T-helper 2 cell treated with Interferon-gamma antibody and Interleukin-4, amounts not matched to agents 5 μg/mL and 100 μg/mL, for 36 hours (primary cell): ENCODE measurements around the gene SAP30.

Experiments
- DNase-seq: peaks from one replicate; pipeline ENCODE4 v3.0.0; 2021; ENCODE audit warnings: low spot score
- H3K27ac Mint-ChIP-seq: one replicate; pipeline ENCODE4 v1.8.0; 2021; ENCODE audit warnings: mild to moderate bottlenecking, mixed read lengths
- H3K27me3 Mint-ChIP-seq: one replicate; pipeline ENCODE4 v1.8.0; 2021; ENCODE audit warnings: low read depth, mixed read lengths
- H3K36me3 Mint-ChIP-seq: one replicate; pipeline ENCODE4 v1.8.0; 2021; ENCODE audit warnings: low read depth, mixed read lengths
- H3K4me1 Mint-ChIP-seq: one replicate; pipeline ENCODE4 v1.8.0; 2021; ENCODE audit warnings: low read depth, mixed read lengths
- H3K4me3 Mint-ChIP-seq: one replicate; pipeline ENCODE4 v1.8.0; 2022; ENCODE audit warnings: mild to moderate bottlenecking, moderate library complexity, mixed read lengths
- H3K9me3 Mint-ChIP-seq: one replicate; pipeline ENCODE4 v1.8.0; 2021; ENCODE audit warnings: mixed read lengths

SAP30 gene

DNA sequence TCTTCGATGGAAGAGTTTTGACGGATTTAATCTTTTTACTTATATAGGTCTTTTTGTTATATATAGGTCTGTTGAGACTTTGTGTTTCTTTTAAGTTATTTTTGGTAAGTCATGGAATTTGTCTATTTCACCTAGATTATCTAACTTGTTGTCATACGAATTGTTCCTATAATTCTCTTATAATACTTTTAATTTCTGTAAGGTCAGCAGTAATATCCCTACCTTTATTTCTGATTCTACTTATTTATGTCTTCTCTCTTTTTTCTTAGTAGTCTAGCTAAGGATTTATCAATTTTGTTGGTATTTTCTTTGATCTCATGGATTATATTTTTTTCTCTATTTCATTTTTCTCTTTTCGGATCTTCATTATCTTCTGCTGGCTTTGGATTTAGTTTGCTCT, 11.6 kb downstream of the SAP30 start:
- Mint-ChIP-seq H3K4me3 (no peak overlapping the region), H3K9me3 (no peaks in the 10 kb centered on the region), H3K27me3 (peaks cover 11% of the 10 kb centered on the region), H3K27ac (no peak overlapping the region), H3K36me3 (peaks cover 16% of the 10 kb centered on the region), H3K4me1 (peaks cover 15% of the 10 kb centered on the region)
- DNase-seq: no peak

DNA sequence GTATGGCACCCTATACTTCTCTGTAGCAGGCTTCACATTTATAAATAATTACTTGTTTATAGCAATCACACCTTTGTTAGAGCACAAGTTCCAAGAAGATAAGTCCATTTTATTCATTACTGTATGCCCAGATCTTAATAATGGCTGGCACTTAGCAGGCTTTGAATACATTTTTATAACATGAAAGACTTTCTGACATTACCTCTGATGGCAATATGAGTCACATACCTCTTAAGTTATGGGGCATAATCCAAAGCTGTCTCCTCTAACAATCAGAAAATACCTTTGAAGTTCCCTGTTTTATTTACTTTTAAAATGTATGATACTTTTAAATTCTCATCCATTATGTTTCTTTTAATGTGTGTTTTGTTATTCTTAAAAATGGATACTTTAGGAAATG, 16.0 kb downstream of the SAP30 start:
- H3K27me3 Mint-ChIP-seq: peaks cover 8% of the 10 kb centered on the region
- peaks cover 2% of the 10 kb centered on the region for H3K36me3 Mint-ChIP-seq
- no peaks in the 10 kb centered on the region for H3K9me3 Mint-ChIP-seq
- no peak overlapping the region for H3K4me3 Mint-ChIP-seq
- H3K4me1 Mint-ChIP-seq: peaks cover 12% of the 10 kb centered on the region
- no peak overlapping the region for H3K27ac Mint-ChIP-seq
- DNase-seq: no peak

DNA sequence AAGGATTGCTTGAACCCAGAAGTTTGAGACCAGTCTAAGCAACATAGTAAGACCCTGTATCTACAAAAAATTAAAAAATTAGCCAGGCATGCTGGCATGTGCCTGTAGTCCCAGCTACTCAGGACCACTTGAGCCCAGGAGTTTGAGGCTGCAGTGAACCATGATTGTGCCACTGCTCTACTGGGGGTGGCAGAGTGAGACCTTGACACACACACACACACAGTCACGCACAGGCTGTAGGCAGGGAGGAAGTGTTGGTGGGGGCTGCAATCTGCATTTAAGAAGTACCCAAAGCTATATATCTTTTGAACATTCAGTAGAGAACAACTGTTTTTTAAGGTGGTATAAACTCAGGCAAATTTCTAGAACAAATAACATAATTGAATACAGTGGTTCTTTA, 20.9 kb downstream of the SAP30 start:
- Mint-ChIP-seq H3K9me3 (no peaks in the 10 kb centered on the region), H3K27ac (no peak overlapping the region), H3K4me1 (peaks cover 5% of the 10 kb centered on the region), H3K36me3 (peaks cover 11% of the 10 kb centered on the region), H3K4me3 (no peak overlapping the region), H3K27me3 (no peaks in the 10 kb centered on the region)
- DNase-seq: no peak

DNA sequence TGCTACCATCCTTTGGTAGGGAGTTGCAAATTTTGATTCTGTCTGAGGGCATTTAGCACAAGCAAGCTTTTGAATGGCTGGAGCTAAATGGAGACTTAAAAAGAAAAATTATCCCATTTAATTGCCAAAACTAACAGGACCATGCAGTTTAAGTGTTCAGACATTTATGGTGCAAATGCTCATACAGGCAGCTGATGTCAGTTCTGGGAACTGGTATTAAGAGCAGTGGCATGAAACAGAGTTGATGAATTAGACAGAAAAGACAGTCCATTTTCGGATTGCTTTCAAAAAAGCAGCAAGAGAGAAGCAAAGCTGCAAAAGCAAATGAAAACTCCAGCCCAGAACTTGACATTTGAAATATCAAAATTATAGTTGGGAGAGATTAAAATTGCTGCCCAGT, 26.9 kb downstream of the SAP30 start:
- H3K36me3 Mint-ChIP-seq: peaks cover 11% of the 10 kb centered on the region
- no peaks in the 10 kb centered on the region for H3K27me3 Mint-ChIP-seq
- H3K4me3 Mint-ChIP-seq: no peak overlapping the region
- H3K4me1 Mint-ChIP-seq: peaks cover 1% of the 10 kb centered on the region
- DNase-seq: no peak
- no peaks in the 10 kb centered on the region for H3K9me3 Mint-ChIP-seq
- no peak overlapping the region for H3K27ac Mint-ChIP-seq

DNA sequence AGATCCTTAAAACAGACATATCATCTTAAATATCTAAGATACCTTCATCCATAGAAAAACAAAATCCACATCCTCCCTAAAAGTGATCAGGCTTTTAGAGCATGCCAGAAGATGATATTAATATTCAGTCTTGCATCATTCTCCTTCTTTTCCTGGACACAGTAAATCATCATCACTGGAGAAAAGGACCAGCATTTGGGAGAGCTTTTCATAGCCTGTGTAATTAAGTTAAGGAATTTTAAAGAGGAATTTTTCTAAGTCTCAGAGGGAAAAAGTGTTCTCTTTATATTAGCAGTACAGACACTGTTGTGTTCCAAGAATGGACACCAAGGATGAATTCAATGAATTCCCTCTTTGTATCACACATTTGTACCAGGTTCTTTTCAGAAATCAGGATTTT, 27.5 kb downstream of the SAP30 start:
- Mint-ChIP-seq H3K4me3 (no peak overlapping the region), H3K9me3 (no peaks in the 10 kb centered on the region), H3K4me1 (peaks cover 1% of the 10 kb centered on the region), H3K27ac (no peak overlapping the region), H3K27me3 (no peaks in the 10 kb centered on the region), H3K36me3 (peaks cover 11% of the 10 kb centered on the region)
- no peak for DNase-seq

DNA sequence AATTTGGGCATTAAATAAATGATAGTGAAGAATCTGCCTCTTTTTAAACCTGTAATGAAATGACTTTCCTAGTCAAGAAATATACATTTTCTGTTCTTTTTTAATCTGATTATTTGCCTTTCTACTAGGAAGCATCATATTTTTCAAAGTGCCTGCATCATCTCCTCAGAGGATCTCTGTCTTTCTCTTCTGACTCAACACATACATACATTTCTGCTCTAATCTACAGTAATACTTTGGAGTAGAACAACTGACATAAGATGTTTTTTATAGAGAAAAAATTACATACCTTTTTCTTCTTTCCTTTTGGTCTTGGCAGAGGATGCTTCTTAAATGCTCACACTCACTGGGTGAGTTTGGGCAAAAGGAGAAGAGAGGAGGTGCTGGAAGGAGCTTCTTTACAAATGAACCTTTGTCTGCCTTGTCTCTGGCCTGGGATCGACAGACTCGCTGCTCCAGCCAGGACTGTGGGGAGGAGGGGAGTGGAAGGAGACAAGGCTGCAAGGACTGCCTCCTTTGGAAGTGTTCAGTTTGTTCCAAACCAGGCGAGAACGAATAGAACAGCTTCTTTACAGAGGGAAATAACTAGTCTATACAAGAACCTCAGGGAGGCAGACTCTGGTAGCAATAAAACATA, 28.1 kb downstream of the SAP30 start, which contains the start of gene SCRG1:
Gene SCRG1 (minus strand): TSS at position 338 of the 637 bp plus-strand sequence. CDS start 7,702 bp downstream, outside the sequence.
- H3K9me3 Mint-ChIP-seq: no peaks in the 10 kb centered on the region
- no peaks in the 10 kb centered on the region for H3K27me3 Mint-ChIP-seq
- no peak within 1 kb of the TSS for H3K27ac Mint-ChIP-seq
- no peak within 1 kb of the TSS for H3K4me3 Mint-ChIP-seq
- peaks cover 9% of the 10 kb centered on the region for H3K36me3 Mint-ChIP-seq
- H3K4me1 Mint-ChIP-seq: peaks cover 1% of the 10 kb centered on the region
- DNase-seq: no peak

DNA sequence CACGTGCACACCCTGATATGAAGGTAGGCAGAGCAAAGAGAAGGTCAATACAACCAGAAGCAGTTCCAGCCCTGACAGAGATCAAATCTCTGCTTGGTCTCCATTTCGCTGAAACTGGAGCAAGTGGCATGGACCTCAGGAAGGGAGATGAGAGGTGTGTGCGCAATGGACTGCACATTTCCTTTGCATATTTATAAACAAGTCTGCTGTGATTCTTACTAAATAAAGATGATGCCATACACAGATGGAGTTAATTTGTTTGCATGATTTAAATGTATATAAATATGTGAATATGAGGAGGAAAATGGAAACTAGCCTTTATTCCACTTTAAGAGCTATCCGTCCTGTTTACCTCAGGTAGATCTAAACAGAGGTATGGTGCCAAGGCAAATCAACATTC, 30.3 kb downstream of the SAP30 start:
- Mint-ChIP-seq H3K36me3 (peaks cover 4% of the 10 kb centered on the region), H3K4me1 (peaks cover 6% of the 10 kb centered on the region), H3K27me3 (no peaks in the 10 kb centered on the region), H3K27ac (no peak overlapping the region), H3K4me3 (no peak overlapping the region), H3K9me3 (no peaks in the 10 kb centered on the region)
- DNase-seq: no peak

DNA sequence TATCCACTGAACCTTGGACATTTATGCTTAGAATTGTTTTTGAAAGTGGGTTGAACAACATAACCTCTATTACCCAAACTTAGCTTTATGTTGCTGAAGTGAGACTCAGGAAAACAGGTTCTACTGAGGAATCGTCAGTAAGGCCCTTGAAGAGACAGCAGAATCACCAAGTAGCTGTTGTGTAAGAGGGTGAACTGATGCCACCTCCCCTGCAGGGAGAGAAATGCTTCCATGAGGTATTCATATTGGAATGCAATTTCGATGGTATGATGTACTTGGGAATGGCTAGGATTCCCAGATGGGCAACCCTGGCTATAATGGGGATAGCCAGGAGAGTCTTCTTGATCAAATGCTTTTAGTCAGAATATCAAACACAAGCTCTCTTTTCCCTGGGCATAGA, 32.3 kb downstream of the SAP30 start:
- Mint-ChIP-seq H3K9me3 (no peaks in the 10 kb centered on the region), H3K4me3 (no peak overlapping the region), H3K27me3 (no peaks in the 10 kb centered on the region), H3K4me1 (peaks cover 6% of the 10 kb centered on the region), H3K36me3 (peaks cover 2% of the 10 kb centered on the region), H3K27ac (no peak overlapping the region)
- DNase-seq: no peak

DNA sequence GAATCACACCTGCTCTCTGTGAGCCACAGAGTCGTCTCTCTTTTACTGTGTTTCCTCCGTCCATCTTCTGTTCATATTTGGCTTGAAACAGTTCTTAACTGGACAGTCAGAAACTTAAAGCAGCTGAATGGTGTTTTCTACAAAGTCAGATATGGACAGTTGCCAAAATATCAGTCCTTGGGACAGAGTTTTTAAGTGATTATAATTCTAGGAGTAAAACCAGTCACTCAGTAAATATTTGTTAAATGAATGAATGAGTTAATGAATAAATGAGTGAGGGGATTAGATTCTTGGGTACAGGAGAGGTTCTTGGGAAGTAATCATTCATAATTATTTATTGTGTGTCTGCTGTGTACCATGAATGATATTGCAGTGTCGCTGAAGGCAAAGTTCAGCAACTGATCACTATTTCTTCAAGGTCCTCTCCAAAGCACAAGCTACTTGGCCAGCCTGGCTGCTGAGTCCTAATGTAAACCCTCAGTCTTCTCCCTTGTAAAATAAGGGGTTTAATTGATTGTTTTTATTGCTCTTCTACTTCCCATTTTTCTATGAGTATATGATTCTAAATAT, 33.6 kb downstream of the SAP30 start:
- no peaks in the 10 kb centered on the region for H3K9me3 Mint-ChIP-seq
- H3K36me3 Mint-ChIP-seq: peaks cover 2% of the 10 kb centered on the region
- no peak overlapping the region for H3K27ac Mint-ChIP-seq
- H3K4me3 Mint-ChIP-seq: no peak overlapping the region
- no peak for DNase-seq
- no peaks in the 10 kb centered on the region for H3K27me3 Mint-ChIP-seq
- H3K4me1 Mint-ChIP-seq: peaks cover 6% of the 10 kb centered on the region

DNA sequence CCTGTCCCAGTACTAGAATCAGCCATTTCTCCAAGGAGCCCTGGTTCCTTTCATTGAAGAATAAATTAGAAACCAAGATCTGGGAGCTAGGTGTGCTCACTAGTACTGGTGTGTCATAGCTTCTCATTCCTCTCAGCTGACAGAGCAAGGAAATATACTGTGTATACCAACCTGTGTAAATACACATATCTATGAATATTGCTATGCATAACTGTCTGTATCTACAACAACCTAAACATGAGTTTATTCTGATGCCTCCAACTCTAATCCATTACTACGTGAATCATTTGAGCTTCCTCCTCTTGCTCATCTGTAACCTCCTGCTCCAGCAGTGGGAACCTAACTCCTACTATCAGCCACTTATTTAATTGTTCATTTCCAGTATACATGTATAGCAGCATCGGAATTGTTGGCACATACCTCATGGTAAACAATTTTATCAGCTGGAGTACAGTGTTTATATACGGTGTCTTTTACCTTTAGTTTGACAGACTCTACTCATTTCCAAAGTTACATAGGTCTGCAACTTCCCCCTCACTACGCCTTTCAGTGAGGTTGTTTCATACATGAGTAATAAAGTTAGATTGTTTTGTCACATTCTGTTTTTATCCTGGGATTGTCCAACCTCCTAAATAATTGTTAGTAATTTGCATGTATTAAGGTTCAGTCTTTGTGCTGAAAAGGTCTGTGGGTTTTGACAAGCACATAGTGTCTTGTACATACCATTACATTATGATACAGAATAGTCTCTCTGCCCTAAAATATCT, 35.3 kb downstream of the SAP30 start:
- Mint-ChIP-seq H3K27ac (no peak overlapping the region), H3K9me3 (no peaks in the 10 kb centered on the region), H3K27me3 (no peaks in the 10 kb centered on the region), H3K4me1 (peaks cover 6% of the 10 kb centered on the region), H3K4me3 (no peak overlapping the region), H3K36me3 (peaks cover 2% of the 10 kb centered on the region)
- no peak for DNase-seq

DNA sequence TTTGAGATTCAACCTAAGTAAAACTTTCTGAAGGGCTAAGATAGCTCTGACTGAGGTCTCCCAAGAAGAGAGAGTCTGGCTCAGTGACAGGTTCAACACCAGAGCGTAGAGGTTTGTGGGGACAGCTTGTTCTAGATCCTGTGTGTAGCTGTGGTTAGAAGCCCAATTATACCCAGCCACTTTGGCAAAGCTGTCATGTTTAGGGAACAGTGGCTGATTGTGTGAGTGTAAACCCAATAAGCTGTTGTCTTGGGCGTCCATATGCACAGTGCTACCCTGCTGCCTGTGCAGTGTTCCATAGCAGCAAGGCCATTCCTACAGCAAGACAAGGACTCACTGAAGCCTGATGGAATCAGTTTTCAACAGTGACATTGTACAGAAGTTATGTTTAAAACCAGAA, 39.3 kb downstream of the SAP30 start:
- peaks cover 5% of the 10 kb centered on the region for H3K4me1 Mint-ChIP-seq
- H3K27me3 Mint-ChIP-seq: no peaks in the 10 kb centered on the region
- no peak for DNase-seq
- no peaks in the 10 kb centered on the region for H3K9me3 Mint-ChIP-seq
- H3K27ac Mint-ChIP-seq: no peak overlapping the region
- H3K36me3 Mint-ChIP-seq: peaks cover 2% of the 10 kb centered on the region
- no peak overlapping the region for H3K4me3 Mint-ChIP-seq

DNA sequence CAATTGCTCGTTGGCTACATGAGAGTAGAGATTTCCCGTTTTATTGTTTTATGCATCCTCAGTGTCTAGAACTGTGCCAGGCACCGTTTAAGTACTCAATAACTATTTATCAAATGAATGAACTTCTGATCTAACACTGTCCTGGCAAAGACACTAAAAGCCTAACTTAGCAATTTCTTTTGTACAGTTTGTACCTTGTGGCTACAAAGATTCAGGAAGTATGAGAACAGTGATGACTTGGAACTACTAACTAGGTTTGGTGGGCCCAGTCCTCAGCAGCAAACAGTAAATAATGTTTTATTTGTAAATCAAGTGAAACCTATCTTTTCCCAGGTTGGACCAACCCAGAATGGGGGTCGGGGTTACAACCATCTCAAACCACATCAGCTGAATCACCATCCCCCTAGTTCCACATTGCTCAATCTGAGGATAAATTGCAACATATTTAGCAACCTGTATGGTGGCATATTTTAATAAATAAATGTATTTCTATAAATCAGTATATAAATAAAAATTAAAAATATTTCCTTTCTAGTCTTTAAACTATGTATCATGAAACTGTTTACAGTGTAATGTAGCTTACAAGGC, 40.4 kb downstream of the SAP30 start:
- H3K4me3 Mint-ChIP-seq: no peak overlapping the region
- H3K27ac Mint-ChIP-seq: no peak overlapping the region
- H3K36me3 Mint-ChIP-seq: no peaks in the 10 kb centered on the region
- H3K27me3 Mint-ChIP-seq: no peaks in the 10 kb centered on the region
- no peaks in the 10 kb centered on the region for H3K9me3 Mint-ChIP-seq
- no peak for DNase-seq
- H3K4me1 Mint-ChIP-seq: no peaks in the 10 kb centered on the region

DNA sequence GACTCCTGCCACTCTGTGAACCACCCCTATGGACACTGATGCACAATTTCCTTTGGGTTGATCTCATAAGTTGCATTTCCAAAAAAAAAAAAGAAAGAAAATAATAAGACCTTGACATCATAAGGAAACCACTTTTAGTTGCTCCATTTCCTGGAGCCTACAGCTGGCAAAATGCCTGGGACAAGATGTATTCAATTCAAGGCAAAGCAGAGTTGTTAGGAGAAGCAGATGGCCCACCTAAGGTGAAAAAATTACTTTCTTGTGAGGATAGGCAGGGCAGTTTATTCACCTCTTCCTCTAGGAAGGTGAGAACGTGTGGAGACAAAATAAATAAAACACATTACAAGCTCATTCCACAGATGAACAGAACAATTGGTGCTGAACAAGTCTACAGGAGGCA, 42.3 kb downstream of the SAP30 start:
- DNase-seq: no peak
- Mint-ChIP-seq H3K36me3 (no peaks in the 10 kb centered on the region), H3K27me3 (no peaks in the 10 kb centered on the region), H3K9me3 (no peaks in the 10 kb centered on the region), H3K4me3 (no peak overlapping the region), H3K4me1 (no peaks in the 10 kb centered on the region), H3K27ac (no peak overlapping the region)

DNA sequence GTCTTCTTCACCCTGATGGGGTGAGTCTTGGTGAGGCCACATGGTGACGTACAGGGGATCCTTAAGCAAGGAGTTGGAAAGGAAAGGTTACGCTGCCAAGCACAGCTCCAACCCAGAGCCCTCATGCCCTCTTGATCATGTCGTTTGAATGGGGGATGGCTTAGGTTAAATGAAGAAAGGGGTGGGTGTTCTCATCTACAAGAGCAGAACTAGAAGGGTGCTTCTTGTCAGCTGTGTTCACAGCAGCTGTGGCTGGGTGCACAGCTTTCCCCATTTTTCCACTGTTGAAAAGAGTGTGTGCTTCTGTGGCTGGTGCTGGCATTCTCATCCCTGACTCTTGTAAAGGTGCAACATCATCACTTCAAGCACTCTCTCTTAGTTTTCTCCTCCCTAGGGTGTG, 43.7 kb downstream of the SAP30 start:
- Mint-ChIP-seq H3K36me3 (no peaks in the 10 kb centered on the region), H3K4me1 (no peaks in the 10 kb centered on the region), H3K9me3 (no peaks in the 10 kb centered on the region), H3K27me3 (peaks cover 2% of the 10 kb centered on the region), H3K27ac (no peak overlapping the region), H3K4me3 (no peak overlapping the region)
- DNase-seq: no peak
